ENCODE measurements around the gene AGFG1. TPM values are rescaled to one million over a fixed set of nuclear protein-coding genes. Genes with fewer than 3 reads are reported as not detected.

AGFG1 gene
- total RNA-seq (2014; rRNA removed; shearing (Covaris generic); ENCODE audit: low replicate concordance) = 38.1 and 64.9 TPM in 2 replicates

GRCh38 chr2:227471924-227472264 is at the start of gene AGFG1:
Gene AGFG1 (plus strand): TSS chr2:227472156. CDS start chr2:227472422, 266 bp downstream.
- in situ Hi-C loops (cut with HindIII; ENCODE audit: low pct_unique_long_range_greater_than_20kb, low sequenced_read_pairs) = no loop called here
- peak; percentile 74 for DNase-seq (ENCODE audit: low read depth)

GRCh38 chr2:227423656-227424499 is 48.1 kb upstream of the AGFG1 start:
- DNase-seq (ENCODE audit: low read depth) = no peak
- in situ Hi-C loops (cut with HindIII; ENCODE audit: low pct_unique_long_range_greater_than_20kb, low sequenced_read_pairs) = no loop called here

GRCh38 chr2:227428731-227429285 is 43.1 kb upstream of the AGFG1 start:
- DNase-seq (ENCODE audit: low read depth) = no peak
- in situ Hi-C loops (cut with HindIII; ENCODE audit: low pct_unique_long_range_greater_than_20kb, low sequenced_read_pairs) = no loop called here

- no peak for DNase-seq (ENCODE audit: low read depth)
- in situ Hi-C loops (cut with HindIII; ENCODE audit: low pct_unique_long_range_greater_than_20kb, low sequenced_read_pairs) = no loop called here
Measured at GRCh38 chr2:227430639-227431038, 41.3 kb upstream of the AGFG1 start.

GRCh38 chr2:227433171-227433570 is 38.8 kb upstream of the AGFG1 start:
- no peak for DNase-seq (ENCODE audit: low read depth)
- in situ Hi-C loops (cut with HindIII; ENCODE audit: low pct_unique_long_range_greater_than_20kb, low sequenced_read_pairs) = no loop called here

GRCh38 chr2:227436436-227437174 is 35.4 kb upstream of the AGFG1 start:
- no peak for DNase-seq (ENCODE audit: low read depth)
- in situ Hi-C loops (cut with HindIII; ENCODE audit: low pct_unique_long_range_greater_than_20kb, low sequenced_read_pairs) = no loop called here

GRCh38 chr2:227439214-227439613 is 32.7 kb upstream of the AGFG1 start:
- DNase-seq (ENCODE audit: low read depth) = no peak
- in situ Hi-C loops (cut with HindIII; ENCODE audit: low pct_unique_long_range_greater_than_20kb, low sequenced_read_pairs) = no loop called here

- no peak for DNase-seq (ENCODE audit: low read depth)
- in situ Hi-C loops (cut with HindIII; ENCODE audit: low pct_unique_long_range_greater_than_20kb, low sequenced_read_pairs) = no loop called here
Measured at GRCh38 chr2:227442639-227443038, 29.3 kb upstream of the AGFG1 start.

- DNase-seq (ENCODE audit: low read depth) = no peak
- in situ Hi-C loops (cut with HindIII; ENCODE audit: low pct_unique_long_range_greater_than_20kb, low sequenced_read_pairs) = no loop called here
Measured at GRCh38 chr2:227443889-227444568, 27.9 kb upstream of the AGFG1 start.

- DNase-seq (ENCODE audit: low read depth) = peak; percentile 61
- in situ Hi-C loops (cut with HindIII; ENCODE audit: low pct_unique_long_range_greater_than_20kb, low sequenced_read_pairs) = no loop called here
Measured at GRCh38 chr2:227447606-227448005, 24.4 kb upstream of the AGFG1 start.

GRCh38 chr2:227450311-227450841 is 21.6 kb upstream of the AGFG1 start:
- in situ Hi-C loops (cut with HindIII; ENCODE audit: low pct_unique_long_range_greater_than_20kb, low sequenced_read_pairs) = no loop called here
- DNase-seq (ENCODE audit: low read depth) = no peak

- DNase-seq (ENCODE audit: low read depth) = no peak
- in situ Hi-C loops (cut with HindIII; ENCODE audit: low pct_unique_long_range_greater_than_20kb, low sequenced_read_pairs) = no loop called here
Measured at GRCh38 chr2:227450926-227451654, 20.9 kb upstream of the AGFG1 start.

- no peak for DNase-seq (ENCODE audit: low read depth)
- in situ Hi-C loops (cut with HindIII; ENCODE audit: low pct_unique_long_range_greater_than_20kb, low sequenced_read_pairs) = no loop called here
Measured at GRCh38 chr2:227451655-227451992, 20.3 kb upstream of the AGFG1 start.

- DNase-seq (ENCODE audit: low read depth) = no peak
- in situ Hi-C loops (cut with HindIII; ENCODE audit: low pct_unique_long_range_greater_than_20kb, low sequenced_read_pairs) = no loop called here
Measured at GRCh38 chr2:227453810-227454209, 18.1 kb upstream of the AGFG1 start.

GRCh38 chr2:227454323-227454860 is 17.6 kb upstream of the AGFG1 start:
- in situ Hi-C loops (cut with HindIII; ENCODE audit: low pct_unique_long_range_greater_than_20kb, low sequenced_read_pairs) = no loop called here
- no peak for DNase-seq (ENCODE audit: low read depth)

GRCh38 chr2:227455200-227455599 is 16.8 kb upstream of the AGFG1 start:
- in situ Hi-C loops (cut with HindIII; ENCODE audit: low pct_unique_long_range_greater_than_20kb, low sequenced_read_pairs) = no loop called here
- DNase-seq (ENCODE audit: low read depth) = peak; percentile 51

GRCh38 chr2:227456102-227456501 is 15.9 kb upstream of the AGFG1 start:
- DNase-seq (ENCODE audit: low read depth) = no peak
- in situ Hi-C loops (cut with HindIII; ENCODE audit: low pct_unique_long_range_greater_than_20kb, low sequenced_read_pairs) = no loop called here

GRCh38 chr2:227456772-227457171 is 15.2 kb upstream of the AGFG1 start:
- DNase-seq (ENCODE audit: low read depth) = no peak
- in situ Hi-C loops (cut with HindIII; ENCODE audit: low pct_unique_long_range_greater_than_20kb, low sequenced_read_pairs) = no loop called here
